HG03066 (cell line): ENCODE results near the gene BCAN.
"Not testable (repeated sequence)": the region's sequence is repeated elsewhere in the genome, so short reads cannot be mapped to it uniquely, and the experiment has no call there.

ENCODE experiments used
- ATAC-seq: cut with Tn5 transposase; IDR thresholded peaks from one replicate; pipeline ENCODE4 v1.9.1; 2021; ENCODE audit warnings: low read depth; ENCODE audit not compliant: unreplicated experiment

The BCAN gene

GRCh38 chr1:156612666-156613065 lies 29.3 kb upstream of the BCAN start:
- ATAC-seq: no peak

- ATAC-seq: no peak
These were observed 26.0 kb upstream of the BCAN start for GRCh38 chr1:156615946-156616345.

GRCh38 chr1:156616463-156616862 lies 25.5 kb upstream of the BCAN start:
- ATAC-seq: no peak

- ATAC-seq: no peak
These were observed 22.9 kb upstream of the BCAN start, which contains the start of gene HAPLN2 for GRCh38 chr1:156618853-156619581. Gene HAPLN2, plus strand, starts transcription at chr1:156619415. Its CDS starts 4,076 bp downstream, at chr1:156623491.

GRCh38 chr1:156619582-156619955 lies 22.3 kb upstream of the BCAN start:
- ATAC-seq: no peak

- ATAC-seq: no peak
These were observed 19.2 kb upstream of the BCAN start for GRCh38 chr1:156622581-156623297.

- no peak for ATAC-seq
These were observed 17.7 kb upstream of the BCAN start for GRCh38 chr1:156623946-156624813.

GRCh38 chr1:156624814-156625435 lies 17.0 kb upstream of the BCAN start:
- ATAC-seq: no peak

GRCh38 chr1:156625436-156626078 lies 16.4 kb upstream of the BCAN start:
- no peak for ATAC-seq

GRCh38 chr1:156626079-156626438 lies 15.9 kb upstream of the BCAN start:
- no peak for ATAC-seq

- no peak for ATAC-seq
These were observed 14.5 kb upstream of the BCAN start for GRCh38 chr1:156627313-156627880.

- ATAC-seq: no peak
These were observed 12.0 kb upstream of the BCAN start for GRCh38 chr1:156629823-156630449.

GRCh38 chr1:156631152-156631551 lies 10.8 kb upstream of the BCAN start:
- not testable (repeated sequence) for ATAC-seq

GRCh38 chr1:156632355-156632754 lies 9.6 kb upstream of the BCAN start:
- no peak for ATAC-seq

- no peak for ATAC-seq
These were observed 3.5 kb upstream of the BCAN start for GRCh38 chr1:156638189-156638985.

- no peak for ATAC-seq
These were observed 2.3 kb upstream of the BCAN start for GRCh38 chr1:156639601-156640101.

GRCh38 chr1:156640842-156641706 lies 843 bp upstream of the BCAN start:
- ATAC-seq: no peak
